ENCODE results near the gene NAT16.
A peak's percentile ranks its signal among the peaks of the same experiment; 100 is the strongest.

NAT16 gene

DNA sequence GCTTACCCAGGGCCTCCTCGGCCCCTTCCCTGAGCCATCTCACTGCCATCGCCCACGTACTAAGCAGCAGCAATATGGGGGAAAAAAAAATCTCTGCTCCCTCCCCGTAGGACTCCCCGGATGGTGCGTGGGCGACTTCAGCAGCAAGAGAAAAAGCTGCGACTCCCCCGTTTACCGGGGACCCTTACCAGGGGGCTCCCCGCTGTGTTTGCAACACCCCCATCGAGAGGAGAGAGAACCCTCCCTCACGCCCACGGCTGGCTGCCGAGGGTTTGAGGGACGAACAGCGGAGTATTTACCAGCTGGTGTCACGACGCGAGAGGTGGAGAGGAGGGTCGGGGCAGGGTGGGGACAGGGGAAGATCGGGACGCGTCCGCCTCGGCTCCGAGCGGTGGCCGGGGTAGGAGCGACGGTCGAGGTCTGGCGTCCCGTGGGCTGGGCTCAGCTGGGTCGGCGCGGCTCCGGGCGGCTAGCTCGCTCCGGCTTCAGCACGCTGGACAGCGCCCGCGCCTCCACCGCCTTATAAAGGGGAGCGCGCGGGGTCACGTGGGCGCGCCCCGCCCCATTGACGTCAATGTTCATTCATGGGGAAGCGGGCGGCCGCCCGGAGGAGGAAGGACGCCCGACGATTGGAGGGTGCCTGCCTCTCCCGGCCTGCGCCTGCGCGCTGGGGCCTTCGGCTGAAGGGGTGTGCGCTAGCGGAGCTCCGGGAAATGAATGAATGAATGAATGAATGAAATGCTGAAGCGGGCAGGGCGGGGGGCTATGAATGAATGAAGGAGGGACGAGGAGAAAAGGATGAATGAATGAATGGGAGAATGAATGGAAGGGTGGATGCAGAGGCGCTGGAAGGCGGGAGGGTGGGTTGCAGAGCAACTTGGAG lies 14.8 kb downstream of the NAT16 start, which contains the start of gene VGF:
Gene VGF (minus strand): TSS at position 495 of the 883 bp plus-strand sequence. CDS start 726 bp downstream, outside the sequence.
- TF ChIP-seq, protein P1, sequence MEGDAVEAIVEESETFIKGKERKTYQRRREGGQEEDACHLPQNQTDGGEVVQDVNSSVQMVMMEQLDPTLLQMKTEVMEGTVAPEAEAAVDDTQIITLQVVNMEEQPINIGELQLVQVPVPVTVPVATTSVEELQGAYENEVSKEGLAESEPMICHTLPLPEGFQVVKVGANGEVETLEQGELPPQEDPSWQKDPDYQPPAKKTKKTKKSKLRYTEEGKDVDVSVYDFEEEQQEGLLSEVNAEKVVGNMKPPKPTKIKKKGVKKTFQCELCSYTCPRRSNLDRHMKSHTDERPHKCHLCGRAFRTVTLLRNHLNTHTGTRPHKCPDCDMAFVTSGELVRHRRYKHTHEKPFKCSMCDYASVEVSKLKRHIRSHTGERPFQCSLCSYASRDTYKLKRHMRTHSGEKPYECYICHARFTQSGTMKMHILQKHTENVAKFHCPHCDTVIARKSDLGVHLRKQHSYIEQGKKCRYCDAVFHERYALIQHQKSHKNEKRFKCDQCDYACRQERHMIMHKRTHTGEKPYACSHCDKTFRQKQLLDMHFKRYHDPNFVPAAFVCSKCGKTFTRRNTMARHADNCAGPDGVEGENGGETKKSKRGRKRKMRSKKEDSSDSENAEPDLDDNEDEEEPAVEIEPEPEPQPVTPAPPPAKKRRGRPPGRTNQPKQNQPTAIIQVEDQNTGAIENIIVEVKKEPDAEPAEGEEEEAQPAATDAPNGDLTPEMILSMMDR (IDR thresholded peaks at IDR 0.05), result no peak
- peak within 1 kb of the TSS in 1 of 2 donors; percentile 6 for H3K4me3 ChIP-seq
- peaks cover 0 to 51% (median 40%) of the 10 kb centered on the region in 4 donors for H3K4me1 ChIP-seq
- intact Hi-C loops (cut with DNase I; ENCODE audit: low total_unique reads), result loop anchor here (10.0 kb wide), 1 partner anchor 271 kb away; the partner anchor contains the start of gene ACHE
- H3K27ac ChIP-seq, result no peak within 1 kb of the TSS
- peaks cover 5 to 100% of the 10 kb centered on the region in 2 donors for H3K27me3 ChIP-seq
- H3K9me3 ChIP-seq, result no peaks in the 10 kb centered on the region
- peak; percentile 89 to 90 for DNase-seq
- peaks cover 7% of the 10 kb centered on the region in 3 donors for H3K36me3 ChIP-seq

DNA sequence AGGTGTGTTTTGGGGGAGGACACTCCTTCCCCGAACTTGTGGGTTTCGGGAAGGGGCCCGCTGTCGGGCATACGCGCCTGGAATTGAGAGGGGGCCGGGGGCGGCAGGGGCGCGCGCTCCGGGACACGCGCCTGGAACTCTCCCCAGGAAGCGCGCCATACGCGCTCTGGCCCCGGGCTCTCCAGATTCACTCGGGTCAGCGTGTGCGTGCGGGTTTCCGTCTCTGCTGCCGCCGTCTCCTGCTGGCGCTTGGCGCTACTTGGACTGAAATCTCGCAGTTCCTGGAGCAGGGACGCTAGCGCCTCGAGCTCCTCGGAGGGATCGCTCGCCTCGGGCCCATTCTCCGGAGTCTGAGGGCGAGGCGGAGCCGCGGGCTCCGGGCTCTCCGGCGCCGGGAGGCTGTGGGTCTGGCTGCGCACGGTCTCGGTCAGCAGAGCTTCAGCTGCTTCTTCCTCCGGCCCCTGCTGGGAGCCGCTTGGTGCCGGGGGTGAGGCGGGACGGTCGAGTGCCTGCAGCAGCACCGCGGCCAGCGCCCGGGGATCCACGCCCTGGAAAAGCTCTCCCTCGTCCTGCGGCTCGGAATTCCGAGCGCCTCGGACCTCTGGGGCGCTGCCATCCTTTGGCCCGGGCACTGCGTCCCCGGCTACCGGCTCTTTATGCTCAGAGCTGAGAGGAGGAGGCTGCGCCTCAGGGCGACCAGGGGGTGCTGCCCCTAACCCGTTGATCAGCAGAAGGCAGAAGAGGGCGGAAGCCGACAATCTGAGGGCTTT lies 15.8 kb downstream of the NAT16 start:
- no peak for DNase-seq
- H3K4me3 ChIP-seq, result peak overlapping the region; percentile 22 to 48
- TF ChIP-seq, protein P1 (IDR thresholded peaks at IDR 0.05), result no peak
- peaks cover 0 to 41% (median 36%) of the 10 kb centered on the region in 4 donors for H3K4me1 ChIP-seq
- H3K27me3 ChIP-seq, result peaks cover 5 to 100% of the 10 kb centered on the region in 2 donors
- H3K27ac ChIP-seq, result no peak overlapping the region
- no peaks in the 10 kb centered on the region for H3K9me3 ChIP-seq
- intact Hi-C loops (cut with DNase I; ENCODE audit: low total_unique reads), result loop anchor here (10.0 kb wide), 1 partner anchor 269 kb away; the partner anchor contains the start of gene ACHE
- H3K36me3 ChIP-seq, result peaks cover 16 to 18% (median 17%) of the 10 kb centered on the region in 3 donors

DNA sequence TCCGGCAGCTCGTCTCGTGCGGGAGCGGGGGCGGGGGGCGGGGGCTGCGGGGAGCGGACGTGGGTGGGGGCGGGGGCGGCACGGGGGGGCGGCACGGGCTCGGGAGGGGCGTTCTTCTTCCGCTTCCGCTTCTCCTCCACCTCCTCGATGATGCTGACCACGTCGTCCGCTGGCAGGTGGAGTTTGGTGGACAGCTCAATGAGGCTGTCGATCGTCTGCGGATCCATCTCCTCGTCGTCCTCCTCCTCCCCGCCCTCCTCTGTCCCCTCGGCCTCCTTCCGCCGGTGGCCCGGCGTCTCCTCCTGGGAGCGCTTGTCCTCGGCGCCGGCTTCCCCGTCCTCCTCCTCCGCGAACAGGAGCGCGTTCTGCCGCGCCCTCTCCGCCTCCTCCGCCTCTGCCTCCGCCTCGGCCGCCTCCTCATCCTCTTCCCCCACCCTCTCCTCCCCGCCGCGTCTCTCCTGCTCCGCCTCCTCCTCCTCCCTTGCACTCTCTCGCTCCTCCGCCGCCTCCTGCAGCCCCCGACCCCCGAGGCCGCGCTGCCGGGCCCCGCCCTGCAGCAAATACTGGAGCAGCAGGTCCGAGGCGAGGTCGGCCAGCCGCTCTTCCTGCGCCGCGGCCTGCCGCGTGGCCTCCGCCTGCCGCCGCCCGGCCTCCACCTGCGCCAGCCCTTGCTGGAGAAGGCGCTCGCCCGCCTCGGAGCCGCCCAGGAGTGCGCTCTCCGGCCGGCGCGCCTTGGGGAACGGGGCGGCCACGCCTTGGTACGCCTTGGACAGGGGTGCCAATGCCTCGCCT lies 16.6 kb downstream of the NAT16 start:
- H3K4me3 ChIP-seq, result peak overlapping the region; percentile 22 to 48
- H3K27me3 ChIP-seq, result peaks cover 5 to 100% of the 10 kb centered on the region in 2 donors
- intact Hi-C loops (cut with DNase I; ENCODE audit: low total_unique reads), result loop anchor here (10.0 kb wide), 1 partner anchor 269 kb away; the partner anchor contains the start of gene ACHE
- TF ChIP-seq, protein P1 (IDR thresholded peaks at IDR 0.05), result no peak
- H3K36me3 ChIP-seq, result peaks cover 23 to 26% (median 25%) of the 10 kb centered on the region in 3 donors
- peaks cover 0 to 40% (median 36%) of the 10 kb centered on the region in 4 donors for H3K4me1 ChIP-seq
- H3K27ac ChIP-seq, result no peak overlapping the region
- no peaks in the 10 kb centered on the region for H3K9me3 ChIP-seq
- DNase-seq, result no peak

DNA sequence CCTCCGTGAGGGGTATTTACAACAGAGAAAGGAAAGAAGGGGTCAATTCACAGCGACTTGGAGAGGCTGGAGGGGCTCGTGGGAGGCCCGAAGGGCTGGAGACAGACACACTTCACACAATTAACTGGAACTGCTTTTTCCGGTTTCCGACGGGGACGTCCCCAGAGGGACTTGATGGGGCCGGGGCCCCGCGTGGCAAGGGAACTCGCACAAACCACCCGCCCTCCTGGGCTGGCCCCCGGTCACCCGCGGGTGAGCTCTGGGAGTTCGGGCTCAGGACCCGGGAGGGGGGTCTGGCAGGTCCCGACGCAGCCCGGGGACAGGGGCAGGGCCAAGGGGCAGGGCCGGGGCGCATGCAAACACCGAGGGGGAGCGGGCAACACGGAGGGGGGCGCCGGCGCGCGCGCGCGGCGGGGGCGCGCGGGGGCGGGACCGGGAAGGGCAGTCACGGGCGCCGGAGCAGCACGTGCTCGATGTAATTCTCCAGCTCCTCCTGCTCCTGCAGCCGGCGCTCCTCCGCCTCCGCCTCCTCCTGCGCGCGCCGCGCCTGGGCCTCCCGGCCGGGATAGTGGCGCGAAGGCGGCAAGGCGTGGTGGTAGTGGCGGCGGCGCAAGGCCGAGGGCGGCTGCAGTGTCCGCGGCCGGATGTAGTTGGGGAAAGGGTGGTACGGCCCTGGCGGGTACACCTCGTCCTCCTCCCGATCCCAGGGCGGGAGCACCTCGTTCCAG lies 17.4 kb downstream of the NAT16 start:
- no peak for DNase-seq
- Histone ChIP-seq H3K4me3 (peak overlapping the region; percentile 22 to 48), H3K27ac (no peak overlapping the region), H3K36me3 (peaks cover 28 to 33% (median 32%) of the 10 kb centered on the region in 3 donors), H3K4me1 (peaks cover 0 to 40% (median 36%) of the 10 kb centered on the region in 4 donors), H3K9me3 (no peaks in the 10 kb centered on the region), H3K27me3 (peaks cover 5 to 97% of the 10 kb centered on the region in 2 donors)
- intact Hi-C loops (cut with DNase I; ENCODE audit: low total_unique reads), result loop anchor here (10.0 kb wide), 1 partner anchor 268 kb away; the partner anchor contains the start of gene ACHE
- TF ChIP-seq, protein P1 (IDR thresholded peaks at IDR 0.05), result no peak
